ENCODE data around the gene KCNE3.

- TF ChIP-seq, protein P1, sequence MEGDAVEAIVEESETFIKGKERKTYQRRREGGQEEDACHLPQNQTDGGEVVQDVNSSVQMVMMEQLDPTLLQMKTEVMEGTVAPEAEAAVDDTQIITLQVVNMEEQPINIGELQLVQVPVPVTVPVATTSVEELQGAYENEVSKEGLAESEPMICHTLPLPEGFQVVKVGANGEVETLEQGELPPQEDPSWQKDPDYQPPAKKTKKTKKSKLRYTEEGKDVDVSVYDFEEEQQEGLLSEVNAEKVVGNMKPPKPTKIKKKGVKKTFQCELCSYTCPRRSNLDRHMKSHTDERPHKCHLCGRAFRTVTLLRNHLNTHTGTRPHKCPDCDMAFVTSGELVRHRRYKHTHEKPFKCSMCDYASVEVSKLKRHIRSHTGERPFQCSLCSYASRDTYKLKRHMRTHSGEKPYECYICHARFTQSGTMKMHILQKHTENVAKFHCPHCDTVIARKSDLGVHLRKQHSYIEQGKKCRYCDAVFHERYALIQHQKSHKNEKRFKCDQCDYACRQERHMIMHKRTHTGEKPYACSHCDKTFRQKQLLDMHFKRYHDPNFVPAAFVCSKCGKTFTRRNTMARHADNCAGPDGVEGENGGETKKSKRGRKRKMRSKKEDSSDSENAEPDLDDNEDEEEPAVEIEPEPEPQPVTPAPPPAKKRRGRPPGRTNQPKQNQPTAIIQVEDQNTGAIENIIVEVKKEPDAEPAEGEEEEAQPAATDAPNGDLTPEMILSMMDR (IDR thresholded peaks at IDR 0.05), result peak in 3 of 6 experiments; percentile 5 to 11 (median 9)
- TF ChIP-seq POLR2A (IDR thresholded peaks at IDR 0.05), result peak in 3 of 4 donors; percentile 63 to 88 (median 83)
These were observed 25.8 kb upstream of the KCNE3 start, which contains the start of gene LIPT2 for GRCh38 chr11:74492974-74493790.

All from esophagus squamous epithelium (tissue), 4 donors.